Panc1 (cell line): ENCODE results near the gene ANKRD23. TPM values are rescaled to one million over a fixed set of nuclear protein-coding genes. Genes with fewer than 3 reads are reported as not detected.
"Not testable (repeated sequence)": the region's sequence is repeated elsewhere in the genome, so short reads cannot be mapped to it uniquely, and the experiment has no call there.

Source experiments
- ATAC-seq: fragments of 200-7000 bp; cut with Tn5 transposase; 2 replicates; pipeline ENCODE4 v1.9.1; 2020; ENCODE audit warnings: mild to moderate bottlenecking, moderate library complexity
- BruUV-seq: library from RNA; stranded (reverse); fragments of 400-500 nt; replicated peaks from 2 replicates; lab custom pipeline; 2021; lab: Mats Ljungman, UMichigan
- CTCF ChIA-PET: fragments of 300-600 bp; sonication (Branson Sonifier 250); formaldehyde crosslinking; loops from one replicate; lab custom pipeline; 2022; ENCODE audit warnings: antibody characterized with exemption; lab: Charles Lee
- POLR2A ChIA-PET: fragments of 300-600 bp; sonication (Branson Sonifier 250); formaldehyde crosslinking; loops from one replicate; lab custom pipeline; 2022; ENCODE audit warnings: antibody characterized with exemption; lab: Charles Lee
- DNase-seq: peaks from one replicate; pipeline ENCODE4 v3.0.0-alpha.2; 2010; ENCODE audit warnings: low read depth, low spot score
- H3K27ac ChIP-seq: 2 replicates; pipeline ENCODE4 v1.5.1; 2011; ENCODE audit warnings: mild to moderate bottlenecking, low read length, inconsistent platforms
- H3K27me3 ChIP-seq: fragments of 200-500 bp; sonication (Bioruptor generic); 2 replicates; pipeline ENCODE4 v1.6.0; 2014; ENCODE audit warnings: low read length, inconsistent platforms; ENCODE audit not compliant: control insufficient read depth, insufficient read depth
- H3K36me3 ChIP-seq: fragments of 200-500 bp; sonication (Bioruptor generic); 2 replicates; pipeline ENCODE4 v1.5.1; 2014; ENCODE audit warnings: inconsistent platforms, mild to moderate bottlenecking, low read length, moderate library complexity; ENCODE audit not compliant: control insufficient read depth, insufficient read depth
- H3K4me1 ChIP-seq: 2 replicates; pipeline ENCODE4 v1.5.1; 2011; ENCODE audit warnings: inconsistent platforms, mild to moderate bottlenecking, low read length, moderate library complexity; ENCODE audit not compliant: control insufficient read depth, insufficient read depth
- H3K4me3 ChIP-seq, 2 experiments: 2 replicates each; pipeline ENCODE4 v1.5.1; 2011 to 2012; ENCODE audit warnings: low read depth in 2 of 2, low read length in 2 of 2, mild to moderate bottlenecking in 2 of 2, inconsistent platforms in 1 of 2, moderate library complexity in 1 of 2
- H3K9me3 ChIP-seq: fragments of 200-500 bp; sonication (Bioruptor generic); 2 replicates; pipeline ENCODE4 v1.5.1; 2014; ENCODE audit warnings: low read depth, mild to moderate bottlenecking, inconsistent platforms, low read length, moderate library complexity; ENCODE audit not compliant: control insufficient read depth, insufficient read depth
- POLR2AphosphoS5 ChIP-seq: IDR thresholded peaks from 2 replicates; pipeline ENCODE4 v1.6.1; 2012; ENCODE audit warnings: mild to moderate bottlenecking, low read depth, low read length, moderate library complexity
- SIN3A ChIP-seq: IDR thresholded peaks from 2 replicates; pipeline ENCODE4 v1.6.1; 2012; ENCODE audit warnings: low read depth, mild to moderate bottlenecking, low read length, moderate library complexity, borderline replicate concordance; ENCODE audit not compliant: insufficient read depth
- TCF7L2 ChIP-seq: IDR thresholded peaks from 2 replicates; pipeline ENCODE4 v1.6.1; 2011; ENCODE audit warnings: mild to moderate bottlenecking, low read depth, low read length, inconsistent platforms
- in situ Hi-C: cut with HindIII; loops from 2 replicates; pipeline ENCODE4 v1.10.0; 2016; ENCODE audit warnings: low sequenced_read_pairs, low pct_unique_long_range_greater_than_20kb
- intact Hi-C: fragments of 100-400 bp; cut with micrococcal nuclease; formaldehyde crosslinking; loops from one replicate; pipeline ENCODE4 v1.10.0; 2022; ENCODE audit not compliant: unreplicated experiment
- total RNA-seq: library from RNA; stranded (reverse); gene quantifications from one replicate; pipeline ENCODE4 v1.2.1, GENCODE V29; 2021; ENCODE audit not compliant: unreplicated experiment
- TF ChIP-seq, protein P1 (sequence below): fragments of 450-650 bp; IDR thresholded peaks from 2 replicates; pipeline ENCODE4 v1.5.1; 2017; ENCODE audit warnings: mild to moderate bottlenecking
- TF ChIP-seq, protein P2 (sequence below), 2 experiments: IDR thresholded peaks; 2 replicates each; pipeline ENCODE4 v1.6.1; 2011 to 2012; ENCODE audit warnings: low read depth in 2 of 2, control low read depth in 1 of 2, low read length in 1 of 2, mild to moderate bottlenecking in 1 of 2, moderate library complexity in 1 of 2; ENCODE audit not compliant: insufficient read depth in 1 of 2

Gene ANKRD23
- total RNA-seq, 1 experiment from 2014 or later, result 3.2 TPM

DNA sequence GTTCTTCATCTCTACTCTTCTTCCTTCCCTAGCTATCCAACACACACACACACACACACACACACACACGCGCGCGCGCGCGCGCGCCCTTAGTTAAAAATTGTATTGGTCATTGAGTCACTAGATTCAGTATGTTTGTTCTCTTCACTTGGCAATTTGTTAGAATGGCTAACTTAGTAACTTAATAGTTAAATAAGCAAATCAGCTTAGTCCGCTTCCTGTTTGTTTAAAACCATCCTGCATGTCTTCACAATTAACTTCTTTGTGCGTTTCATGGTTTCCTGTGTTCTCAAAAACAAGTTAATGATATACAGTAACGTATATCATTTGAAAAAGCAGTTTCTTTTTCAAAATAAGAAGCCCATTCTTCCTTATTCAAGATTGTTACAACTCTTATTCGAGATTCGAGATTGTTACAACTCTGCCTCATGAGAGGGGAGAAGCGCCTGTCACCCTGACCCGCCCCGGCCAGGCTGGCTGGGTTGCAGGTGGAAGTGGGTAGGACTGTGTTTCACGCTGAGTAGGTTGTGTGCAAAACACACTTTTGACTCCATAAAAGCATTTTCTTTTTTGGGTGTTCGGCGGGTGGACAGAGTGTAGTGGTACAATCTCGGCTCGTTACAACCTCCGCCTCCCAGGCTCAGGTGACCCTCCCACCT, 37.2 kb downstream of the ANKRD23 start:
- intact Hi-C loops, result no loop called here
- in situ Hi-C loops, result no loop called here
- no peak for ATAC-seq
- Histone ChIP-seq H3K27ac (no peak overlapping the region), H3K9me3 (no peaks in the 10 kb centered on the region), H3K27me3 (no peaks in the 10 kb centered on the region), H3K4me1 (no peaks in the 10 kb centered on the region), H3K4me3 (no peak overlapping the region), H3K36me3 (no peaks in the 10 kb centered on the region)
- TF ChIP-seq SIN3A, result no peak
- TF ChIP-seq TCF7L2, result no peak
- TF ChIP-seq, protein P1, sequence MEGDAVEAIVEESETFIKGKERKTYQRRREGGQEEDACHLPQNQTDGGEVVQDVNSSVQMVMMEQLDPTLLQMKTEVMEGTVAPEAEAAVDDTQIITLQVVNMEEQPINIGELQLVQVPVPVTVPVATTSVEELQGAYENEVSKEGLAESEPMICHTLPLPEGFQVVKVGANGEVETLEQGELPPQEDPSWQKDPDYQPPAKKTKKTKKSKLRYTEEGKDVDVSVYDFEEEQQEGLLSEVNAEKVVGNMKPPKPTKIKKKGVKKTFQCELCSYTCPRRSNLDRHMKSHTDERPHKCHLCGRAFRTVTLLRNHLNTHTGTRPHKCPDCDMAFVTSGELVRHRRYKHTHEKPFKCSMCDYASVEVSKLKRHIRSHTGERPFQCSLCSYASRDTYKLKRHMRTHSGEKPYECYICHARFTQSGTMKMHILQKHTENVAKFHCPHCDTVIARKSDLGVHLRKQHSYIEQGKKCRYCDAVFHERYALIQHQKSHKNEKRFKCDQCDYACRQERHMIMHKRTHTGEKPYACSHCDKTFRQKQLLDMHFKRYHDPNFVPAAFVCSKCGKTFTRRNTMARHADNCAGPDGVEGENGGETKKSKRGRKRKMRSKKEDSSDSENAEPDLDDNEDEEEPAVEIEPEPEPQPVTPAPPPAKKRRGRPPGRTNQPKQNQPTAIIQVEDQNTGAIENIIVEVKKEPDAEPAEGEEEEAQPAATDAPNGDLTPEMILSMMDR, result no peak
- TF ChIP-seq POLR2AphosphoS5, result no peak
- TF ChIP-seq, protein P2, sequence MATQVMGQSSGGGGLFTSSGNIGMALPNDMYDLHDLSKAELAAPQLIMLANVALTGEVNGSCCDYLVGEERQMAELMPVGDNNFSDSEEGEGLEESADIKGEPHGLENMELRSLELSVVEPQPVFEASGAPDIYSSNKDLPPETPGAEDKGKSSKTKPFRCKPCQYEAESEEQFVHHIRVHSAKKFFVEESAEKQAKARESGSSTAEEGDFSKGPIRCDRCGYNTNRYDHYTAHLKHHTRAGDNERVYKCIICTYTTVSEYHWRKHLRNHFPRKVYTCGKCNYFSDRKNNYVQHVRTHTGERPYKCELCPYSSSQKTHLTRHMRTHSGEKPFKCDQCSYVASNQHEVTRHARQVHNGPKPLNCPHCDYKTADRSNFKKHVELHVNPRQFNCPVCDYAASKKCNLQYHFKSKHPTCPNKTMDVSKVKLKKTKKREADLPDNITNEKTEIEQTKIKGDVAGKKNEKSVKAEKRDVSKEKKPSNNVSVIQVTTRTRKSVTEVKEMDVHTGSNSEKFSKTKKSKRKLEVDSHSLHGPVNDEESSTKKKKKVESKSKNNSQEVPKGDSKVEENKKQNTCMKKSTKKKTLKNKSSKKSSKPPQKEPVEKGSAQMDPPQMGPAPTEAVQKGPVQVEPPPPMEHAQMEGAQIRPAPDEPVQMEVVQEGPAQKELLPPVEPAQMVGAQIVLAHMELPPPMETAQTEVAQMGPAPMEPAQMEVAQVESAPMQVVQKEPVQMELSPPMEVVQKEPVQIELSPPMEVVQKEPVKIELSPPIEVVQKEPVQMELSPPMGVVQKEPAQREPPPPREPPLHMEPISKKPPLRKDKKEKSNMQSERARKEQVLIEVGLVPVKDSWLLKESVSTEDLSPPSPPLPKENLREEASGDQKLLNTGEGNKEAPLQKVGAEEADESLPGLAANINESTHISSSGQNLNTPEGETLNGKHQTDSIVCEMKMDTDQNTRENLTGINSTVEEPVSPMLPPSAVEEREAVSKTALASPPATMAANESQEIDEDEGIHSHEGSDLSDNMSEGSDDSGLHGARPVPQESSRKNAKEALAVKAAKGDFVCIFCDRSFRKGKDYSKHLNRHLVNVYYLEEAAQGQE (IDR thresholded peaks at IDR 0.05; ENCODE audit: insufficient read depth in 1 of 2, low read depth in 2 of 2, low read length in 1 of 2), result no peak
- no peak for DNase-seq
- no TSS peak for BruUV-seq
- ChIA-PET CTCF (no interaction called here), POLR2A (no interaction called here)

DNA sequence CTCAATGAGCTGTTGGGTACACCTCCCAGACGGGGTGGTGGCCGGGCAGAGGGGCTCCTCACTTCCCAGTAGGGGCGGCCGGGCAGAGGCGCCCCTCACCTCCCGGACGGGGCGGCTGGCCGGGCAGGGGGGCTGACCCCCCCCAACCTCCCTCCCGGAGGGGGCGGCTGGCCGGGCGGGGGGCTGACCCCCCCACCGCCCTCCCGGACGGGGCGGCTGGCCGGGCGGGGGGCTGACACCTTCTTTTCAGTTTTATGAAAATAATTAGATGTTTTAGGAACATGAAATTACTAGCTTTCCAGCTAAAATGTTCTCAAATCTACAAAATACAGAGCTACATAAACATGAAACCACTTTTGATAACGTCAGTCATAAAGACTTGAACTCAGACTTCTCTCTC, 37.9 kb downstream of the ANKRD23 start:
- BruUV-seq, H3K4me3 ChIP-seq, H3K27me3 ChIP-seq, intact Hi-C loops, H3K27ac ChIP-seq, H3K9me3 ChIP-seq, in situ Hi-C loops, H3K36me3 ChIP-seq, H3K4me1 ChIP-seq, DNase-seq, POLR2A ChIA-PET, ATAC-seq, CTCF ChIA-PET: not testable (repeated sequence)

DNA sequence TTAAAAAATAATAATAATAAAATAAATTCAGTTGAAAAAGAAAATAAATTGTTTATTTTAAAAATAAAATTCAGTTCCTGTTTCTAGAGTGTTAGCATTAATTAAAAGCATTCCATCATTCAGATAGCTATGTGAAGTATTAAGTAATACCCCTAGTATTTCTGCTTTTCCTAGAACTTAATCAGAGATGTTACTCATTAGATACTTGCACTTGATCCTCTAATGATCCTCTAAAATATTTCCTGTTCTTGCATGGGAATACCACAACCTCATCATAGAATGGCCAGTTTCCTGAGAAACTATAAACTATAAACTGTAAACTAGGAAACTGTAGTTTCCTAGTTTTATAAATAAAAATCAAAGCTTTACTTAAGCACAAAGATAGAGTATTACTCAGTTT, 38.8 kb downstream of the ANKRD23 start:
- ChIA-PET POLR2A (no interaction called here), CTCF (no interaction called here)
- H3K27ac ChIP-seq, result no peak overlapping the region
- intact Hi-C loops, result loop anchor here (5.0 kb wide), 1 partner anchor 43 kb away; the partner anchor contains the start of gene CNNM4
- H3K27me3 ChIP-seq, result no peaks in the 10 kb centered on the region
- TF ChIP-seq, protein P2 (IDR thresholded peaks at IDR 0.05; ENCODE audit: insufficient read depth in 1 of 2, low read depth in 2 of 2, low read length in 1 of 2), result no peak
- TF ChIP-seq, protein P1, result no peak
- no peak for TF ChIP-seq SIN3A
- no peak for TF ChIP-seq POLR2AphosphoS5
- no peak for TF ChIP-seq TCF7L2
- in situ Hi-C loops, result no loop called here
- H3K36me3 ChIP-seq, result no peaks in the 10 kb centered on the region
- no peak for ATAC-seq
- no peaks in the 10 kb centered on the region for H3K9me3 ChIP-seq
- no peak for DNase-seq
- BruUV-seq, result no TSS peak
- H3K4me1 ChIP-seq, result no peaks in the 10 kb centered on the region; the same call in 1 of the 2 replicates
- no peak overlapping the region for H3K4me3 ChIP-seq
